BE2C (cell line): ENCODE data around the gene TMC1.

Source experiments
- DNase-seq: peaks from one replicate; pipeline ENCODE4 v3.0.0-alpha.2; 2020
- H3K27me3 ChIP-seq: fragments of 250-450 bp; sonication (Bioruptor Pico); 2 replicates; pipeline ENCODE4 v1.5.1; 2020; ENCODE audit warnings: mild to moderate bottlenecking
- H3K36me3 ChIP-seq: fragments of 250-450 bp; sonication (Bioruptor Pico); 2 replicates; pipeline ENCODE4 v1.5.1; 2020; ENCODE audit warnings: mild to moderate bottlenecking
- H3K4me1 ChIP-seq: fragments of 250-450 bp; sonication (Bioruptor Pico); 2 replicates; pipeline ENCODE4 v1.5.1; 2020
- H3K4me3 ChIP-seq: 2 replicates; pipeline ENCODE4 v1.5.1; 2011; ENCODE audit warnings: low read depth, low read length
- H3K9me3 ChIP-seq: fragments of 250-450 bp; sonication (Bioruptor Pico); 2 replicates; pipeline ENCODE4 v1.5.1; 2020
- TF ChIP-seq, protein P1 (sequence below): IDR thresholded peaks from 2 replicates; pipeline ENCODE4 v1.5.1; 2012; ENCODE audit warnings: mild to moderate bottlenecking, low read depth, low read length

Gene TMC1

DNA sequence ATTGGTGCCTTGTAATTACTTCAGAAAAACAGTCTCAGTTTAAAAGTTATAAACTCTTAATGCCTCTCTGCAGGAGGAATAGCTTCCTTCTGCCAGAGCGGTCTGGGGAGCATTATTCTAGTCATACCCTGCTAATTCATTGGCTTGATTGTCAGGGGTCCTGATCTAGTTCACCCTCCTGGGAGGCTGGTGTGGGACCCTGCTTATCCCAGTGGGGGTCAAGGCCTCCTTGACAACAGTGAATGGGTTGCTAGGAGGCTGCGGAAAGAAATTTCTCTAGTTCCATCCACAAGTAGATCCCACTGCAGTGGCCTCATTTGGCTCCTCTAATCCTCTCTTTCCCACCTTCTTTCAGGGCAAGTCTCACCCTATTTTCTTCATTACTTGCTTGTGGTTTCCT lies 105.7 kb downstream of the TMC1 start:
- Histone ChIP-seq H3K4me3 (no peak overlapping the region), H3K4me1 (no peaks in the 10 kb centered on the region), H3K36me3 (no peaks in the 10 kb centered on the region), H3K27me3 (no peaks in the 10 kb centered on the region), H3K9me3 (no peaks in the 10 kb centered on the region)
- DNase-seq = no peak
- TF ChIP-seq, protein P1, sequence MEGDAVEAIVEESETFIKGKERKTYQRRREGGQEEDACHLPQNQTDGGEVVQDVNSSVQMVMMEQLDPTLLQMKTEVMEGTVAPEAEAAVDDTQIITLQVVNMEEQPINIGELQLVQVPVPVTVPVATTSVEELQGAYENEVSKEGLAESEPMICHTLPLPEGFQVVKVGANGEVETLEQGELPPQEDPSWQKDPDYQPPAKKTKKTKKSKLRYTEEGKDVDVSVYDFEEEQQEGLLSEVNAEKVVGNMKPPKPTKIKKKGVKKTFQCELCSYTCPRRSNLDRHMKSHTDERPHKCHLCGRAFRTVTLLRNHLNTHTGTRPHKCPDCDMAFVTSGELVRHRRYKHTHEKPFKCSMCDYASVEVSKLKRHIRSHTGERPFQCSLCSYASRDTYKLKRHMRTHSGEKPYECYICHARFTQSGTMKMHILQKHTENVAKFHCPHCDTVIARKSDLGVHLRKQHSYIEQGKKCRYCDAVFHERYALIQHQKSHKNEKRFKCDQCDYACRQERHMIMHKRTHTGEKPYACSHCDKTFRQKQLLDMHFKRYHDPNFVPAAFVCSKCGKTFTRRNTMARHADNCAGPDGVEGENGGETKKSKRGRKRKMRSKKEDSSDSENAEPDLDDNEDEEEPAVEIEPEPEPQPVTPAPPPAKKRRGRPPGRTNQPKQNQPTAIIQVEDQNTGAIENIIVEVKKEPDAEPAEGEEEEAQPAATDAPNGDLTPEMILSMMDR = no peak

DNA sequence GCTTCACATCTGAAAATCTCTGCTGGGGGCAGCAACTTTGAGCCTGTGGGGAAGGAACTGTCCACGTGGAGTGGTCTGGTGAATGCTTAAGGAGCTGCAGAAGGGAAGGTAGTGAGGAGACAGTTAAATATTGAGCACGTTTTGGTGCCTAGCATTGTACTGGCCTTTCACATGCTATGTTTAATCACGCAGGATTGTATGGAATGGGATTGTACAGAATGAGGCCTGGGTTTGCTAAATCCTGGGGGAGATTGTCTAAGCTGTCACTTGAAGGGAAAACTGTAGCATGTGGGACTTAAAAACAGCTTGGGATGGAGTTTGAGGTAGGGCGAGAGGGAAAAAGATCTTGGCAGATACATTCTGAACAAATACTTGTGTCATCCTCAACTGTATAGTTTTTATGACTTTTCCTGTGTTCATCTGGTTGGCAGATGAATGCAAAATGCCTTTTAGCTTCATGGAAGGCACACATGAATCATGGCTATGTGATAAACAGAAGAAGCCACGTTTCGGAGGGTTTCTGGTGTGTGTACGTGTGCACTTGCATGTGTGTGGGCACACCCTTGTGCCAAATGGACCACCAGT lies 106.6 kb downstream of the TMC1 start:
- no peak for DNase-seq
- Histone ChIP-seq H3K4me1 (no peaks in the 10 kb centered on the region), H3K4me3 (no peak overlapping the region), H3K36me3 (no peaks in the 10 kb centered on the region), H3K27me3 (no peaks in the 10 kb centered on the region), H3K9me3 (no peaks in the 10 kb centered on the region)
- TF ChIP-seq, protein P1 = no peak

DNA sequence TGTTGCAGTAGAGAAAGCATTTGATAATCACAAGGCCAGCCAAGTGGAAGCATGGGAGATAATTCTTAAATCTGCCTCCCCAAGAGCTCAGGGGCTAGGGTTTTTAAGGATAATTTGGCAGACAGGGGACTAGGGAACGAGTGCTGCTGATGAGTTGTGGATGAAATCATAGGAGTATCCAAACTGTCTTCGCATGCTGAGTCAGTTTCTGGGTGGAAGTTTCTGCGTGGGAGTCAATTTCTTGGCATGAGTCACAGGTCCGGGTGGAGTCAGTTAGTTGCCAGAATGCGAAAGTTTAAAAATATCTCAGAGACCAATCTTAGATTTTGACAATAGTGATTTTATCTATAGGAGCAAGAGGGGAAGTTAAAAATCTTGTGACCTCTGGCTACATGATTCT lies 112.6 kb downstream of the TMC1 start:
- Histone ChIP-seq H3K4me3 (no peak overlapping the region), H3K27me3 (no peaks in the 10 kb centered on the region), H3K36me3 (no peaks in the 10 kb centered on the region), H3K4me1 (no peaks in the 10 kb centered on the region), H3K9me3 (no peaks in the 10 kb centered on the region)
- TF ChIP-seq, protein P1 = no peak
- DNase-seq = no peak

DNA sequence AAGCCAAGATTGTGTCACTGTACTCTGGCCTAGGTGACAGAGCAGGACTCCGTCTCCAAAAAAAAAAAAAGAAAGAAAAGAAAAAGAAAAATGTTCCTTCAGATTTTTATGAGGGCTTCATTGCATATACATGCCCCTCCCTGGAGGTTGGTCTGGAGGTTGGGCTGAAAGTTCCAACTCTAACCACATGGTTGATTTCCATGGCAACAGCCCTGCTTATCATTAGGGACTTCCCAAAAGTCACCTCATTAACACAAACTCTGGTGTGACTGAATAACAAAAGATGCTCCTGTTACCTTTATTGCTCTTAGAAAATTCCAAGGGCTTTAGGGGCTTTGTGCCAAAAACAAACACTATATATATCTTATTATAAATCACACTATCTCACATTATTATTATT lies 113.8 kb downstream of the TMC1 start:
- Histone ChIP-seq H3K4me3 (no peak overlapping the region), H3K4me1 (no peaks in the 10 kb centered on the region), H3K9me3 (no peaks in the 10 kb centered on the region), H3K36me3 (no peaks in the 10 kb centered on the region), H3K27me3 (no peaks in the 10 kb centered on the region)
- DNase-seq = no peak
- TF ChIP-seq, protein P1 = no peak

DNA sequence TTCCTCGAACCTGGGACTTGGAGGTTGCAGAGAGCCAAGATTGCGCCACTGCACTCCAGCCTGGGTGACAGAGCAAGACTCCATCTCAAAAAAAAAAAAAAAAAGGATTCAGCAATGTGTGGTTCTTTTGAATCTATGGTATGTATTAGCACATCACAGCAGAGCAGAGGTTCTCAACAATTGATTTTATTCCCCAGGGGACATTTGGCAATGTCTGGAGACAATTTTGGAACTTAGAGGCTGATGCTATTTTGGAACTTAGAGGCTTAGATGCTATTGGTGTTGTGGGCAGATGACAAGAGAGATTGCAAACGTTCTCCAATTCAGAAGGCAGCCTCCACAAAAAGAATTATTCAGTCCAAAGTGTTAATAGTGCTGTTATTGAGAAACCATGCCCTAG lies 115.2 kb downstream of the TMC1 start:
- Histone ChIP-seq H3K9me3 (no peaks in the 10 kb centered on the region), H3K4me1 (no peaks in the 10 kb centered on the region), H3K4me3 (no peak overlapping the region), H3K27me3 (no peaks in the 10 kb centered on the region), H3K36me3 (no peaks in the 10 kb centered on the region)
- TF ChIP-seq, protein P1 = no peak
- no peak for DNase-seq

DNA sequence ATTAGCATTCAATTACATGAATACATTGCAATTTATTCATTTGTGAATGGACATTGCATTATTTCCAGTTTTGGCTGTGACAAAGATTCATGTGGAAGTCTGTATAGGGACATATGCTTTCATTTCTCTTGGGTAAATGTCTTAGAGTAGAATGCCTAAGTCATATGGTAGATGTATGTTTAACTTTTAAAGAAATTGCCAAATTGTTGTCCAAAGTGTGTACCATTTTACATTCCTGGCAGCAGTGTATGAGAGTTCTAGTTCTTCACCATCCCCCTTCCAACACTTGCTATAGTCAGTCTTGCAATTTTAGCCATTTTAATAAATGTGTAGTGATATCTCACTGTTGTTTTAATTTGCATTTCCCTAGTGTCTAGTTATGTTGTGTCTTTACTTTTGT lies 122.2 kb downstream of the TMC1 start:
- H3K9me3 ChIP-seq = no peaks in the 10 kb centered on the region
- DNase-seq = no peak
- H3K4me3 ChIP-seq = no peak overlapping the region
- no peaks in the 10 kb centered on the region for H3K36me3 ChIP-seq
- TF ChIP-seq, protein P1 = no peak
- no peaks in the 10 kb centered on the region for H3K4me1 ChIP-seq
- H3K27me3 ChIP-seq = no peaks in the 10 kb centered on the region
